Neural cell (in vitro differentiated cells): ENCODE results near the gene ZNF785.

Experiments used
- CTCF ChIP-seq: fragments of 450-650 bp; IDR thresholded peaks from 2 replicates; pipeline ENCODE4 v1.5.1; 2014; ENCODE audit warnings: antibody characterized with exemption, mild to moderate bottlenecking, moderate library complexity; ENCODE audit not compliant: poor library complexity, severe bottlenecking
- EP300 ChIP-seq: fragments of 450-650 bp; conservative IDR thresholded peaks from 2 replicates; pipeline ENCODE4 v1.6.1; 2014; ENCODE audit warnings: antibody characterized with exemption, mild to moderate bottlenecking, moderate library complexity; ENCODE audit not compliant: poor library complexity, severe bottlenecking
- EZH2 ChIP-seq: fragments of 200-600, 300-800 bp; shearing (Covaris generic), sonication (generic); IDR thresholded peaks from 2 replicates; pipeline ENCODE4 v1.6.1; 2014; ENCODE audit warnings: antibody characterized with exemption, low read length, borderline replicate concordance, mild to moderate bottlenecking; ENCODE audit not compliant: insufficient read depth, poor library complexity, severe bottlenecking
- MXI1 ChIP-seq: fragments of 450-650 bp; conservative IDR thresholded peaks from 2 replicates; pipeline ENCODE4 v1.6.1; 2014; ENCODE audit warnings: antibody characterized with exemption, mild to moderate bottlenecking; ENCODE audit not compliant: poor library complexity, severe bottlenecking
- POLR2AphosphoS5 ChIP-seq: IDR thresholded peaks from 2 replicates; pipeline ENCODE4 v1.6.1; 2012
- RAD21 ChIP-seq: fragments of 450-650 bp; conservative IDR thresholded peaks from 2 replicates; pipeline ENCODE4 v1.6.1; 2014; ENCODE audit warnings: antibody characterized with exemption, mild to moderate bottlenecking, moderate library complexity
- REST ChIP-seq: IDR thresholded peaks from 2 replicates; pipeline ENCODE4 v1.6.1; 2012; ENCODE audit warnings: borderline replicate concordance
- TAF1 ChIP-seq: IDR thresholded peaks from 2 replicates; pipeline ENCODE4 v1.6.1; 2012; ENCODE audit warnings: low read depth

GRCh38 chr16:30567160-30567990 is 18.1 kb downstream of the ZNF785 start:
- TF ChIP-seq CTCF (no peak), EZH2 (no peak), POLR2AphosphoS5 (no peak), EP300 (no peak), TAF1 (no peak), MXI1 (no peak), REST (no peak), RAD21 (no peak)
